HG02759 (cell line): ENCODE data around the gene SLC29A3.

Experiments used
- ATAC-seq: cut with Tn5 transposase; IDR thresholded peaks from one replicate; pipeline ENCODE4 v1.9.1; 2021; ENCODE audit warnings: mild to moderate bottlenecking, moderate library complexity; ENCODE audit not compliant: unreplicated experiment

The SLC29A3 gene

GRCh38 chr10:71319800-71320392, 837 bp downstream of the SLC29A3 start:
- no peak for ATAC-seq

- ATAC-seq, result no peak
These were observed 1.5 kb downstream of the SLC29A3 start for GRCh38 chr10:71320592-71320991.

GRCh38 chr10:71321386-71321785, 2.3 kb downstream of the SLC29A3 start:
- no peak for ATAC-seq

- no peak for ATAC-seq
These were observed 4.3 kb downstream of the SLC29A3 start for GRCh38 chr10:71323407-71323806.

GRCh38 chr10:71324743-71325142, 5.7 kb downstream of the SLC29A3 start:
- no peak for ATAC-seq

GRCh38 chr10:71325267-71325666, 6.2 kb downstream of the SLC29A3 start:
- ATAC-seq, result no peak

- ATAC-seq, result no peak
These were observed 7.4 kb downstream of the SLC29A3 start for GRCh38 chr10:71326464-71326881.

- no peak for ATAC-seq
These were observed 11.8 kb downstream of the SLC29A3 start for GRCh38 chr10:71330789-71331404.

GRCh38 chr10:71331736-71332135, 12.7 kb downstream of the SLC29A3 start:
- no peak for ATAC-seq

GRCh38 chr10:71332466-71332865, 13.4 kb downstream of the SLC29A3 start:
- ATAC-seq, result no peak

GRCh38 chr10:71333129-71333887, 14.2 kb downstream of the SLC29A3 start:
- peak; percentile 45 for ATAC-seq

GRCh38 chr10:71334221-71334791, 15.2 kb downstream of the SLC29A3 start:
- ATAC-seq, result no peak

GRCh38 chr10:71335173-71335708, 16.2 kb downstream of the SLC29A3 start:
- no peak for ATAC-seq

- no peak for ATAC-seq
These were observed 17.6 kb downstream of the SLC29A3 start for GRCh38 chr10:71336632-71337031.

GRCh38 chr10:71337219-71337701, 18.2 kb downstream of the SLC29A3 start:
- no peak for ATAC-seq

GRCh38 chr10:71338728-71339495, 19.9 kb downstream of the SLC29A3 start:
- no peak for ATAC-seq

GRCh38 chr10:71339796-71340589, 20.9 kb downstream of the SLC29A3 start:
- ATAC-seq, result no peak

GRCh38 chr10:71342573-71343391, 23.7 kb downstream of the SLC29A3 start:
- no peak for ATAC-seq

GRCh38 chr10:71343392-71343773, 24.3 kb downstream of the SLC29A3 start:
- no peak for ATAC-seq
